Mesothelial cell of epicardium (in vitro differentiated cells): ENCODE results near the gene CAV1. TPM values are rescaled to one million over a fixed set of nuclear protein-coding genes. Genes with fewer than 3 reads are reported as not detected.

ENCODE experiments used
- DNase-seq, 2 experiments: peaks; one replicate each; pipeline ENCODE4 v3.0.0; 2021; ENCODE audit warnings: low spot score in 2 of 2; ENCODE audit not compliant: unreplicated experiment in 2 of 2
- H3K27ac Mint-ChIP-seq: 2 replicates; pipeline ENCODE4 v1.8.0; 2021; ENCODE audit warnings: mixed read lengths
- H3K27me3 Mint-ChIP-seq: 2 replicates; pipeline ENCODE4 v1.8.0; 2021; ENCODE audit warnings: low read depth, mixed read lengths
- H3K36me3 Mint-ChIP-seq: 2 replicates; pipeline ENCODE4 v1.8.0; 2021; ENCODE audit warnings: mixed read lengths
- H3K4me1 Mint-ChIP-seq: 2 replicates; pipeline ENCODE4 v1.8.0; 2021; ENCODE audit warnings: mixed read lengths
- H3K4me3 Mint-ChIP-seq: 2 replicates; pipeline ENCODE4 v1.8.0; 2021; ENCODE audit warnings: mild to moderate bottlenecking, moderate library complexity, mixed read lengths
- H3K9me3 Mint-ChIP-seq: 2 replicates; pipeline ENCODE4 v1.8.0; 2021; ENCODE audit warnings: mixed read lengths
- CTCF ChIP-seq: fragments of 200-600 bp; sonication (generic); IDR thresholded peaks from one replicate; pipeline ENCODE4 v1.5.0; 2021; ENCODE audit warnings: antibody characterized with exemption; ENCODE audit not compliant: unreplicated experiment
- total RNA-seq: library from RNA; stranded (reverse); gene quantifications from 3 replicates; pipeline ENCODE4 v1.2.1, GENCODE V29; 2021

The CAV1 gene
- total RNA-seq, 1 donor from 2014 or later = 2.7 TPM

- DNase-seq = no peak
- Mint-ChIP-seq H3K27ac (no peak overlapping the region), H3K4me3 (no peak overlapping the region), H3K9me3 (no peaks in the 10 kb centered on the region), H3K4me1 (peaks cover 7% of the 10 kb centered on the region), H3K27me3 (no peaks in the 10 kb centered on the region), H3K36me3 (no peaks in the 10 kb centered on the region)
- no peak for TF ChIP-seq CTCF
Observed at GRCh38 chr7:116554436-116554835, 29.6 kb downstream of the CAV1 start.

GRCh38 chr7:116554911-116555310 lies 30.1 kb downstream of the CAV1 start:
- H3K9me3 Mint-ChIP-seq = no peaks in the 10 kb centered on the region
- no peak for DNase-seq
- H3K36me3 Mint-ChIP-seq = no peaks in the 10 kb centered on the region
- no peak for TF ChIP-seq CTCF
- peaks cover 12% of the 10 kb centered on the region for H3K4me1 Mint-ChIP-seq
- H3K4me3 Mint-ChIP-seq = no peak overlapping the region
- no peaks in the 10 kb centered on the region for H3K27me3 Mint-ChIP-seq
- H3K27ac Mint-ChIP-seq = no peak overlapping the region

GRCh38 chr7:116557066-116557585 lies 32.3 kb downstream of the CAV1 start:
- Mint-ChIP-seq H3K27ac (no peak overlapping the region), H3K4me1 (peaks cover 20% of the 10 kb centered on the region), H3K9me3 (peaks cover 5% of the 10 kb centered on the region), H3K4me3 (no peak overlapping the region), H3K27me3 (no peaks in the 10 kb centered on the region), H3K36me3 (no peaks in the 10 kb centered on the region)
- TF ChIP-seq CTCF = no peak
- no peak for DNase-seq

GRCh38 chr7:116557901-116558300 lies 33.1 kb downstream of the CAV1 start:
- Mint-ChIP-seq H3K36me3 (no peaks in the 10 kb centered on the region), H3K4me3 (no peak overlapping the region), H3K9me3 (peaks cover 5% of the 10 kb centered on the region), H3K27ac (no peak overlapping the region), H3K4me1 (peaks cover 20% of the 10 kb centered on the region), H3K27me3 (no peaks in the 10 kb centered on the region)
- TF ChIP-seq CTCF = no peak
- DNase-seq = no peak

- H3K4me3 Mint-ChIP-seq = no peak overlapping the region
- TF ChIP-seq CTCF = no peak
- H3K27me3 Mint-ChIP-seq = peaks cover 5% of the 10 kb centered on the region
- peaks cover 14% of the 10 kb centered on the region for H3K4me1 Mint-ChIP-seq
- peak in 1 of 2 experiments; percentile 50 for DNase-seq
- peaks cover 5% of the 10 kb centered on the region for H3K9me3 Mint-ChIP-seq
- no peaks in the 10 kb centered on the region for H3K36me3 Mint-ChIP-seq
- H3K27ac Mint-ChIP-seq = peak overlapping the region; percentile 44
Observed at GRCh38 chr7:116560021-116560970, 35.5 kb downstream of the CAV1 start.
